ENCODE data around the gene MARVELD2. TPM values are rescaled to one million over a fixed set of nuclear protein-coding genes. Genes with fewer than 3 reads are reported as not detected.
A peak's percentile ranks its signal among the peaks of the same experiment; 100 is the strongest.

MARVELD2 gene
- total RNA-seq, 1 experiment from 2014 or later, result 0.32 TPM

DNA sequence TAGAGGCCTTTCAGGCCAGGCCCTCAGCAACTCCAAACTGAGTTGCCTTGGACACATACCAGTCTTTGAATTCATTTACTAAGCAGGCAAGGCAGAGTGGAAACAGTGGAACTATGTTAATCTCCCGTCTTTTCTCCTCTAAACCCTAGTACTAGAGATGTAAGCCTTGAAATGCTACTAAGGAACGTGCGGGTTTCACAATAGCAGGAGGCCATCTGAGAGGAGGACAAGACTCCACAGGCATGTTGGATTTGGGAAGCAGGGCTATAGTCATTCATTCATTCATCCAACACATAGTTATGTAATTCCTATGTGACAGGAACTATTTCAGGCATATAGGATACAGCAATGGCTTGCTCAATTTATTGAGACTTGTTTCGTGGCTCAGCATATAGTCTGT is 74.3 kb downstream of the MARVELD2 start:
- intact Hi-C loops (cut with micrococcal nuclease; ENCODE audit: unreplicated experiment), result no loop called here
- no peak overlapping the region for H3K27ac ChIP-seq (ENCODE audit: low read depth, low read length, poor library complexity, severe bottlenecking)
- TF ChIP-seq, protein P1, sequence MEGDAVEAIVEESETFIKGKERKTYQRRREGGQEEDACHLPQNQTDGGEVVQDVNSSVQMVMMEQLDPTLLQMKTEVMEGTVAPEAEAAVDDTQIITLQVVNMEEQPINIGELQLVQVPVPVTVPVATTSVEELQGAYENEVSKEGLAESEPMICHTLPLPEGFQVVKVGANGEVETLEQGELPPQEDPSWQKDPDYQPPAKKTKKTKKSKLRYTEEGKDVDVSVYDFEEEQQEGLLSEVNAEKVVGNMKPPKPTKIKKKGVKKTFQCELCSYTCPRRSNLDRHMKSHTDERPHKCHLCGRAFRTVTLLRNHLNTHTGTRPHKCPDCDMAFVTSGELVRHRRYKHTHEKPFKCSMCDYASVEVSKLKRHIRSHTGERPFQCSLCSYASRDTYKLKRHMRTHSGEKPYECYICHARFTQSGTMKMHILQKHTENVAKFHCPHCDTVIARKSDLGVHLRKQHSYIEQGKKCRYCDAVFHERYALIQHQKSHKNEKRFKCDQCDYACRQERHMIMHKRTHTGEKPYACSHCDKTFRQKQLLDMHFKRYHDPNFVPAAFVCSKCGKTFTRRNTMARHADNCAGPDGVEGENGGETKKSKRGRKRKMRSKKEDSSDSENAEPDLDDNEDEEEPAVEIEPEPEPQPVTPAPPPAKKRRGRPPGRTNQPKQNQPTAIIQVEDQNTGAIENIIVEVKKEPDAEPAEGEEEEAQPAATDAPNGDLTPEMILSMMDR (conservative IDR thresholded peaks at IDR 0.05; ENCODE audit: low read depth, low read length), result no peak
- no peak for TF ChIP-seq EZH2 (IDR thresholded peaks at IDR 0.05; ENCODE audit: borderline replicate concordance, low read depth, low read length, poor library complexity, severe bottlenecking)
- CTCF ChIA-PET, result no interaction called here
- POLR2A ChIA-PET (ENCODE audit: low non-redundant PET), result no interaction called here
- H3K36me3 ChIP-seq (ENCODE audit: insufficient read depth, low read length, poor library complexity, severe bottlenecking), result no peaks in the 10 kb centered on the region
- H3K4me1 ChIP-seq (ENCODE audit: insufficient read depth, low read length, poor library complexity, severe bottlenecking), result no peaks in the 10 kb centered on the region
- no peaks in the 10 kb centered on the region for H3K9me3 ChIP-seq (ENCODE audit: low read depth, low read length, poor library complexity, severe bottlenecking)
- no peaks in the 10 kb centered on the region for H3K27me3 ChIP-seq (replicated peaks; ENCODE audit: insufficient read depth, low read depth, low read length, poor library complexity)
- no TSS peak for BruUV-seq (replicated peaks)
- no peak for DNase-seq (ENCODE audit: low spot score)
- no peak overlapping the region for H3K4me3 ChIP-seq (ENCODE audit: low read depth, low read length, poor library complexity, severe bottlenecking)

DNA sequence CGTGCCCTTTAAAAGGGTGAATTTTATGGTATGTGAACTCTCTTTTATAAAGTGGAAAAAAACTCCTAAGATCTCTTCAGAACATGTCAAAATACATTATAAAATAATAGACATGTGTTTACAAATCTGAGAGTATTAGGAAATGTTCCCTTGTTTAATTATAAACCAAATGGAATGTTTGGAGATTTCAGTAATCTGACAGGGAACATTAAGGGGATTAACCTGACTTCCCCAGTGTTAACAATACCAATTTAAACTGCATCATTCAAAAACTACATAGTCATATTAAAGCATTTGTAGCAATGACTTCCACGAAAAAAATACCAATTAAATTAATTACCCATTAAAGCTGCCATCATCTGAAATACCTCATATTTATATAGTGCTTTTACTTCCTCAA is 76.1 kb downstream of the MARVELD2 start:
- ChIA-PET POLR2A (ENCODE audit: low non-redundant PET) (no interaction called here), CTCF (no interaction called here)
- Histone ChIP-seq H3K4me1 (ENCODE audit: insufficient read depth, low read length, poor library complexity, severe bottlenecking) (no peaks in the 10 kb centered on the region), H3K27me3 (replicated peaks; ENCODE audit: insufficient read depth, low read depth, low read length, poor library complexity) (no peaks in the 10 kb centered on the region), H3K9me3 (ENCODE audit: low read depth, low read length, poor library complexity, severe bottlenecking) (no peaks in the 10 kb centered on the region), H3K4me3 (ENCODE audit: low read depth, low read length, poor library complexity, severe bottlenecking) (no peak overlapping the region), H3K36me3 (ENCODE audit: insufficient read depth, low read length, poor library complexity, severe bottlenecking) (no peaks in the 10 kb centered on the region), H3K27ac (ENCODE audit: low read depth, low read length, poor library complexity, severe bottlenecking) (no peak overlapping the region)
- DNase-seq (ENCODE audit: low spot score), result no peak
- no TSS peak for BruUV-seq (replicated peaks)
- TF ChIP-seq, protein P1 (conservative IDR thresholded peaks at IDR 0.05; ENCODE audit: low read depth, low read length), result no peak
- no peak for TF ChIP-seq EZH2 (IDR thresholded peaks at IDR 0.05; ENCODE audit: borderline replicate concordance, low read depth, low read length, poor library complexity, severe bottlenecking)
- intact Hi-C loops (cut with micrococcal nuclease; ENCODE audit: unreplicated experiment), result no loop called here

DNA sequence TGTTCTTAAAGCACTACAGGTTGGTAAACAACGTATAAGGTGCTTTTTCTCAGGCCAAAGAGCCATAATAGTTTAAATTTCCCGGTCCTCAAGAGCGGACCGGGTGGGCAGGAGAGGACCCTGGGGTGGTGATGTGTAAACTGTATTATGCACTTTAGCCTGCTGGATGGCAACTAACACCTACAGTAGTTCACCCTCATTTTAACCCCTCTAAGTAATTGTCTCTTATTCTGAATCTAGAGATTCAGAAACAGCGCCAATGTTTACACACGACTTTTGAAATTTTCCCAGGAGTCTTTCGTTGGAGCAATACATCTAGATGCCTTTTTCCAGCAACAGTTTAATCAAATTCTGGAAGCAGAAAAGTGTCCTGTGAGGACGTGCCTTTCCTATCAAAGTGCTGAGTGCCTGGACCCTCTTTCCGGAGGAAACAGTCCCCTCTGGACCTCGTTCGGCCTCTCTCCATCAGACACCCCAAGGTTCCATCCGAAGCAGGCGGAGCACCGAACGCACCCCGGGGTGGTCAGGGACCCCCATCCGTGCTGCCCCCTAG is 77.0 kb downstream of the MARVELD2 start:
- TF ChIP-seq EZH2 (IDR thresholded peaks at IDR 0.05; ENCODE audit: borderline replicate concordance, low read depth, low read length, poor library complexity, severe bottlenecking), result no peak
- TF ChIP-seq, protein P1 (conservative IDR thresholded peaks at IDR 0.05; ENCODE audit: low read depth, low read length), result no peak
- no peaks in the 10 kb centered on the region for H3K36me3 ChIP-seq (ENCODE audit: insufficient read depth, low read length, poor library complexity, severe bottlenecking)
- H3K27ac ChIP-seq (ENCODE audit: low read depth, low read length, poor library complexity, severe bottlenecking), result no peak overlapping the region
- intact Hi-C loops (cut with micrococcal nuclease; ENCODE audit: unreplicated experiment), result no loop called here
- ChIA-PET POLR2A (ENCODE audit: low non-redundant PET) (no interaction called here), CTCF (no interaction called here)
- no peak for DNase-seq (ENCODE audit: low spot score)
- H3K27me3 ChIP-seq (replicated peaks; ENCODE audit: insufficient read depth, low read depth, low read length, poor library complexity), result no peaks in the 10 kb centered on the region
- no peaks in the 10 kb centered on the region for H3K9me3 ChIP-seq (ENCODE audit: low read depth, low read length, poor library complexity, severe bottlenecking)
- no TSS peak for BruUV-seq (replicated peaks)
- H3K4me1 ChIP-seq (ENCODE audit: insufficient read depth, low read length, poor library complexity, severe bottlenecking), result no peaks in the 10 kb centered on the region
- peak overlapping the region; percentile 89 for H3K4me3 ChIP-seq (ENCODE audit: low read depth, low read length, poor library complexity, severe bottlenecking)
